Measurements from ENCODE around the gene AIPL1.

- TF ChIP-seq CTCF (IDR thresholded peaks at IDR 0.05) (no peak), NR2C2 (CRISPR knock-in tag; IDR thresholded peaks at IDR 0.05) (no peak), IRF1 (CRISPR knock-in tag; IDR thresholded peaks at IDR 0.05) (no peak), ESRRA (CRISPR knock-in tag; IDR thresholded peaks at IDR 0.05; ENCODE audit: borderline replicate concordance) (no peak)
Observed at GRCh38 chr17:6387442-6387841, 47.5 kb downstream of the AIPL1 start.

Measured in WTC11 (cell line).